Uterus (tissue), 2 donors: ENCODE data around the gene CTTN.

Source experiments
- POLR2A ChIP-seq, 2 donors: fragments of 450-650 bp; IDR thresholded peaks; one replicate each; pipeline ENCODE4 v1.6.1; 2016; ENCODE audit warnings: antibody characterized with exemption in 2 of 2, mild to moderate bottlenecking in 1 of 2, moderate library complexity in 1 of 2
- TF ChIP-seq, protein P1 (sequence below), 4 experiments: fragments of 200-600 bp in 2 of 4; fragments of 450-650 bp in 2 of 4; sonication (generic) in 2 of 4; IDR thresholded peaks; one replicate each; pipeline ENCODE4 v1.5.1; 2016 to 2019; ENCODE audit warnings: antibody characterized with exemption in 4 of 4, mild to moderate bottlenecking in 2 of 4, moderate library complexity in 1 of 4

- TF ChIP-seq, protein P1, sequence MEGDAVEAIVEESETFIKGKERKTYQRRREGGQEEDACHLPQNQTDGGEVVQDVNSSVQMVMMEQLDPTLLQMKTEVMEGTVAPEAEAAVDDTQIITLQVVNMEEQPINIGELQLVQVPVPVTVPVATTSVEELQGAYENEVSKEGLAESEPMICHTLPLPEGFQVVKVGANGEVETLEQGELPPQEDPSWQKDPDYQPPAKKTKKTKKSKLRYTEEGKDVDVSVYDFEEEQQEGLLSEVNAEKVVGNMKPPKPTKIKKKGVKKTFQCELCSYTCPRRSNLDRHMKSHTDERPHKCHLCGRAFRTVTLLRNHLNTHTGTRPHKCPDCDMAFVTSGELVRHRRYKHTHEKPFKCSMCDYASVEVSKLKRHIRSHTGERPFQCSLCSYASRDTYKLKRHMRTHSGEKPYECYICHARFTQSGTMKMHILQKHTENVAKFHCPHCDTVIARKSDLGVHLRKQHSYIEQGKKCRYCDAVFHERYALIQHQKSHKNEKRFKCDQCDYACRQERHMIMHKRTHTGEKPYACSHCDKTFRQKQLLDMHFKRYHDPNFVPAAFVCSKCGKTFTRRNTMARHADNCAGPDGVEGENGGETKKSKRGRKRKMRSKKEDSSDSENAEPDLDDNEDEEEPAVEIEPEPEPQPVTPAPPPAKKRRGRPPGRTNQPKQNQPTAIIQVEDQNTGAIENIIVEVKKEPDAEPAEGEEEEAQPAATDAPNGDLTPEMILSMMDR (IDR thresholded peaks at IDR 0.05): no peak
- TF ChIP-seq POLR2A (IDR thresholded peaks at IDR 0.05): no peak
Observed at GRCh38 chr11:70414341-70415100, 16.2 kb downstream of the CTTN start.
